ENCODE results near the gene ANKRD10.

ANKRD10 gene

GRCh38 chr13:110944968-110945927 is 30.4 kb upstream of the ANKRD10 start:
- DNase-seq = no peak

GRCh38 chr13:110944121-110944967 is 29.5 kb upstream of the ANKRD10 start:
- no peak for DNase-seq

- DNase-seq = no peak
Measured at GRCh38 chr13:110942248-110942981, 27.5 kb upstream of the ANKRD10 start.

- DNase-seq = no peak
Measured at GRCh38 chr13:110938662-110939421, 24.0 kb upstream of the ANKRD10 start.

DNA sequence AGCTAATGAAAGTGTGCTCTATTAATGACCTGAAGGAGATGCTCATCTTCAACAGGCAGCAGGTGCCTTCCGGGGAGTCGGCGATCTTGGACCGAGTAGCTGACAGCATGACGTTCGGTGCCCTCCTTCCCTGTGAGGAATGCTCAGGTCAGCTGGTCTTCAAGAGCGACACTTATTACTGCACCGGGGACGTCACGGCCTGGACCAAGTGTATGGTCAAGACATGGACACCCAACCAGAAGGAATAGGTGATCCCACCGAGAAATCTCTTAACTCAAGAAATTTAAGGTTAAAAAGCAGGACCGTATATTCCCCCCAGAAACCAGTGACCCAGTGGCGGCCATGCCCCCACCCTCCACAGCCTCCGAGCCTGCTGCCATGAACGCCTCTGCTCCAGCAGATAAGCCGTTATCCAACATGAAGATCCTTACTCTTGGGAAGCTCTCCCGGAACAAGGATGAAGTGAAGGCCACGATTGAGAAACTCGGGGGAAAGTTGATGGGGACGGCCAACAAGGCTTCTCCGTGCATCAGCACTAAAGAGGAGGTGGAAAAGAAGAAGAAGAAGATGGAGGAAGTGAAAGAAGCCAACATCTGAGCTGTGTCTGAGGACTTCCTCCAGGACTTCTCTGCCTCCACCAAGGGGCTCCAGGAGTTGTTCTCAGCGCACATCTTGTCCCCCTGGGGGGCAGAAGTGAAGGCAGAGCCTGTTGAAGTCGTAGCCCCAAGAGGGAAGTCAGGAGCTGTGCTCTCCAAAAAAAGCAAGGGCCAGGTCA is 22.8 kb upstream of the ANKRD10 start:
- DNase-seq = no peak

GRCh38 chr13:110936519-110936918 is 21.6 kb upstream of the ANKRD10 start:
- no peak for DNase-seq

- no peak for DNase-seq
Measured at GRCh38 chr13:110932588-110932987, 17.7 kb upstream of the ANKRD10 start.

DNA sequence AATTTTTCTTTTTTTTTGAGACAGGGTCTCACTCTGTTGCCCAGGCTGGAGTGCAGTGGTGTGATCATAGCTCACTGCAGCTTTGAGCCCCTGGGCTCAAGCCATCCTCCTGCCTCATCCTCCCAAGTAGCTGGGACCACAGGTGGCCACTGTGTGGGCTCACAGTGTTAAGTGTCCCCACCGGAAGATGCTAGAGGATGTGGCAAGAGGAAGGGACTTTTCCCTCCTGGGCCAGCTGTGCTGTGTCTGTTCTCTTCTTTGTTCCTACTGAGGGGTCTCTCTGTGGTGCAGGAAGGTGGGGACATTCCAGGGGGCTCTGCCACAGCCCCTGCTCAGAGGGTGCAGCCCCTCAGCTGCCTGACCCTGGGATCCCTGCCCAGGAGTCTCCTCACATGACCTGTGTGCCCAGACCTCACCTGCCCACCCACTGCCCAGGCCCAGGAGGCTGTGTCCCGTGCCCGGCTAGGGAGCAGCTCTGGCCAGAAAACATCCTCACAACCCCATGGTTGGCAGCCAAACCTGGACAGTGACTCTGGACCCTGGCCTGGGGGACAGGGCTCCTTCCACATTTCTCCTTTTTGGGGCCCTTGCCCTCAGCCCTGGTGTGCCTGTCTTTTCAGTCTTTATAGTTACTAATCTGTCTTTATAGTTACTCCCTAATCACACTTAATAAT is 14.4 kb upstream of the ANKRD10 start:
- no peak for DNase-seq

GRCh38 chr13:110925023-110925612 is 10.2 kb upstream of the ANKRD10 start:
- no peak for DNase-seq

GRCh38 chr13:110924639-110924934 is 9.7 kb upstream of the ANKRD10 start:
- no peak for DNase-seq

- DNase-seq = no peak
Measured at GRCh38 chr13:110923777-110924638, 9.1 kb upstream of the ANKRD10 start.

DNA sequence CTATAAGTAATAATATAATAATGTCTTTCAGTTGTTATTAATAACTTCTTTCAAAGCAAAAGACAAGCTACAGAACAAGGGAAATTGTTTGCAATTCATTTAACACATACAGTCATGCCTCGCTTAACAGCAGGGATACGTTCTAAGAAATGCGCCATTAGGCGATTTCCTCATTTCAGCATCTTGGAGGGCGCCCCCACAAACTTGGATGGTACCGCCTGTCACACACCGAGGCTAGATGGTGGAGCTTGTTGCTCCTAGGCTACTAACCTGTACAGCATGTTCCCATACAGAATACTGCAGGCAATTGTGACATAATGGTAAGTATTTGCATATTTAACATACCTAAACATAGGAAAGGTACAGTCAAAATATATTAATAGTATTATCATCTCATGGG is 8.2 kb upstream of the ANKRD10 start:
- no peak for DNase-seq

GRCh38 chr13:110922506-110922905 is 7.6 kb upstream of the ANKRD10 start:
- no peak for DNase-seq

GRCh38 chr13:110921695-110922094 is 6.8 kb upstream of the ANKRD10 start:
- no peak for DNase-seq

- no peak for DNase-seq
Measured at GRCh38 chr13:110921209-110921608, 6.3 kb upstream of the ANKRD10 start.

DNA sequence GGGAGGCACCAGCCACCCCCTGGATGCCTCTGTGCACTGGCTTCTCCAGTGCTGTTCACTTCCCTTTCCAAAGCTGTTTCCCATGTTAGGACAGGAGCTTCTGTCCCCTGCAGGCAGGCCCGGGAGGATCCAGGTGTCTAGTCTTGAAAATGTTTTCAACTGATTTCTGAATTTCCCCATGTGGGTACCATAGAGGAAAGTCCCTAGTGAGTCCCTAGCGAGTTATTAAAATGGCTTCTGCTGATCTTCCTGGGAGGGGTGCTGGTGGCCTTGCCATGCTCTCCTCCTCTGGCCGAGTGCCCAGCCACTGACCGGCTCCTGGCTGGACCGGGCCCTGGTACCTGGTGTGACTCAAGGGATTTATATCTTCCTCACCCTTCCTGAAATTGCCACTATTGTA is 5.2 kb upstream of the ANKRD10 start:
- DNase-seq = no peak

- DNase-seq = no peak
Measured at GRCh38 chr13:110916301-110917142, 1.7 kb upstream of the ANKRD10 start.

- no peak for DNase-seq
Measured at GRCh38 chr13:110915874-110916206, 971 bp upstream of the ANKRD10 start.

Measured in NCI-H187 (cell line).